Astrocyte of the spinal cord (primary cell): ENCODE measurements around the gene RAB1B.

ENCODE experiments used
- DNase-seq: peaks from one replicate; pipeline ENCODE4 v3.0.0; 2011; ENCODE audit warnings: low read depth, low spot score
- H3K4me3 ChIP-seq: 2 replicates; pipeline ENCODE4 v1.5.1; 2011; ENCODE audit warnings: low read depth, mild to moderate bottlenecking, low read length, moderate library complexity
- CTCF ChIP-seq: IDR thresholded peaks from 2 replicates; pipeline ENCODE4 v1.5.1; 2012; ENCODE audit warnings: low read depth, mild to moderate bottlenecking, low read length, inconsistent platforms
- in situ Hi-C: cut with HindIII; loops from 2 replicates; pipeline ENCODE4 v1.10.0; 2017; ENCODE audit warnings: low sequenced_read_pairs

The RAB1B gene

GRCh38 chr11:66282468-66283455, 14.3 kb downstream of the RAB1B start:
- TF ChIP-seq CTCF = peak; percentile 98
- DNase-seq = peak; percentile 94
- H3K4me3 ChIP-seq = no peak overlapping the region
- in situ Hi-C loops = no loop called here

DNA sequence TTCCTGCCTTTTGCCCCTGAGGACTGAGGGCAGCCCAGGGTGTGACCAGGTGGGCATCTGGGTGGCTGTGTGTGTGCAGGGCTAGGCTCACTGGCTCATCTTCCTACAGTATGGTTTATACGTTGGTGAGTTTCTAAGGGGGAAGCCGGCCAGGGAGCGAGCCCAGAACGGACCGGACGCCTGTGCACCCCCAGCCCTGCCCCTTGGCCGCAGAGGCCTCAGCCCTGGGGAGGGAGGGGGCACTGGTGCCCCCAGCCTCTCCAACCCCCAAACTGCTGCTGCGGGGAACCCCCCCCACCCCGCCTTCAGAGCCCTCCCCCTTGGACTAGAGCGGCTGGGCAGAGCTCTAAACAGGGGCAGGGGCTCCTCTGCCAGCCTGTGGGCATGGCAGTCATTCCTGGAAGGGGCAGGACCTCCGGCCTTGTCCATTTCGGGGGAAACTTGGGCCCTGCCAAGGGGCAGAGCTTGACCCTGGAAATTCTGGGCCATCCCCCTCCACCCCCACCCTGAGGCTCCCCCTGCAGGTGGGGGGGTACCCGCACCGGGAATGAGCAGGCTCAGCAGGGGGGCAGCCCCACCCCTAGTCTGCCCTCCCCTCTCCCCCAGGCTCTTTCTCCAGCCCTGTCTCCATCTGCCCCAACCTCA, 15.1 kb downstream of the RAB1B start:
- DNase-seq = no peak
- in situ Hi-C loops = no loop called here
- no peak for TF ChIP-seq CTCF
- no peak overlapping the region for H3K4me3 ChIP-seq

- DNase-seq = no peak
- no peak overlapping the region for H3K4me3 ChIP-seq
- TF ChIP-seq CTCF = no peak
- in situ Hi-C loops = no loop called here
Observed at GRCh38 chr11:66284526-66285078, 16.2 kb downstream of the RAB1B start.

DNA sequence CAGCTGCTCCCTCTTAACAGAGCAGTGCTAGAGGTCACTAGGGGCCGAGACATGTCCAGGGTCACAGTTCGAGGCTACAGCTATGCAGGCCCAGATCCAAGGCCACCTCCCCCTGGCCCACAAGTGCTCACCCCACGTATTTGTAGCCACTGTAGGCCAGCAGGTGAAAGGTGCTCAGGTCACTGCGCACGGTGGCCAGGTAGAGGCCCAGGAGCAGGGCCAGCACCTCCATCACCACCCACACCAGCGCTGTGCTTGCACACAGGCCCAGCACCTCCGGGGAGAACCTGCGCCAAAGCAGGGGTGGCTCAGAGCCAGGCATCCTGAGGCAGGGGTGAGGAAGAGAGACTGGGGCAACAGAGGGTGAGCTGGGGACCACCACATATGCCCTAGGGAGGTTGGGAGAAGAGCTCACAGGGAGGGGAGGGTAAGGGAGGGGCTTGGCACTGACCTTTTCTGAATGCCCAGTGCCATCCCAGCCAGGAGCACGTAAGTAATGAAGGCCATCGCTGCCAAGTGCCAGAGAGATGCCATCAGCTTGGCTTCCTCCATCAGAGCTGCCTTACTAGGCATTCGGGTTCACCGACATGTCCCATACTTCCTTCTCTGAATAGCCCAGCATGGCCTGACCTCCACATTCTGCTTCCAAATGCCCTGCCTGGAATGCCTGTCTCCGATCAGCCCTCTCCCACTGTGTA, 17.0 kb downstream of the RAB1B start:
- in situ Hi-C loops = no loop called here
- no peak for TF ChIP-seq CTCF
- H3K4me3 ChIP-seq = no peak overlapping the region
- DNase-seq = no peak

GRCh38 chr11:66286699-66287098, 18.3 kb downstream of the RAB1B start:
- TF ChIP-seq CTCF = no peak
- no peak for DNase-seq
- H3K4me3 ChIP-seq = no peak overlapping the region
- in situ Hi-C loops = no loop called here

- peak overlapping the region; percentile 89 for H3K4me3 ChIP-seq
- no peak for TF ChIP-seq CTCF
- no peak for DNase-seq
- in situ Hi-C loops = no loop called here
Observed at GRCh38 chr11:66287211-66287888, 18.9 kb downstream of the RAB1B start.
